Left hindlimb (tissue), 1 donor: Measurements from ENCODE around the gene PFKFB3.
"Not testable (repeated sequence)": the region's sequence is repeated elsewhere in the genome, so short reads cannot be mapped to it uniquely, and the experiment has no call there.

Experiments used
- DNase-seq: peaks from one replicate; pipeline ENCODE4 v3.0.0-alpha.2; 2018

Gene PFKFB3

DNA sequence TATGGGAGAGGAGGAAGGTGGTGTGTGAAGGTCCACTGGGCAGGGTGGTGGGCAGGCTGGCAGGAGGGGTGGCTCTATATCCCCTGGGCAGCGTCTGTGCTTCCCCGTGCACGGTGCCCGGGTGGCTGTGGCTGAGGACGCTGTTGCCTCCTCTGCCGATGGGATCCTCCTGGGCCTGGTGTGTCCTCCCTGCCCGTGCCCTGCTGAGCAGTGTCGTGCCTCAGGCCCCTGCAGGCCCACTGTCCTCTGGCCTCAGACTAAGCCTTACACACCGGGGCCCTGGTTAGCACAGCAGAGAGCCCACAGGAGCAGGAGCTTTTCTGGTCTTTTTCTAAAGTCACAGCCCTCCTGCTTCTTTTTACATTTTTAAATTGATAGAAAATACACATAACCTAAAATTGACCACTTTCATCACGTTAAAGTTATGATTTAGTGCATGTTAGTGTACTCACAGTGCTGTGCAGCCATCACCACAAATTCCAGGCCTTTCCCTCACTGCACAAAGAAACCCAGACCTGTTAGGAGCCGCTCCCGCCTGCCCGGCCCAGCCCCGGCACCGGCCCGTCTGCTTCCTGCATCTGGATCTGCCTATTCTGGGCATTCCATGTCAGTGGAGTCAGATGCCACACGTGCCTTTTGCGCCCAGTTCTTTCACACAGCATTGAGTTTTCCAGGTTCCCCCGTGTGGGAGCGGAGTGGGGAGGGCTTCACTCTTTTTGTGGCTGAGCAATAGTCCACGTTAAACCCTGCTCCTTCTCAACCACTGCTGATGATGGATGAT lies 19.4 kb downstream of the PFKFB3 start:
- no peak for DNase-seq

- no peak for DNase-seq
Measured at GRCh38 chr10:6222755-6223154, 20.0 kb downstream of the PFKFB3 start.

GRCh38 chr10:6223981-6224380 lies 21.2 kb downstream of the PFKFB3 start:
- no peak for DNase-seq

DNA sequence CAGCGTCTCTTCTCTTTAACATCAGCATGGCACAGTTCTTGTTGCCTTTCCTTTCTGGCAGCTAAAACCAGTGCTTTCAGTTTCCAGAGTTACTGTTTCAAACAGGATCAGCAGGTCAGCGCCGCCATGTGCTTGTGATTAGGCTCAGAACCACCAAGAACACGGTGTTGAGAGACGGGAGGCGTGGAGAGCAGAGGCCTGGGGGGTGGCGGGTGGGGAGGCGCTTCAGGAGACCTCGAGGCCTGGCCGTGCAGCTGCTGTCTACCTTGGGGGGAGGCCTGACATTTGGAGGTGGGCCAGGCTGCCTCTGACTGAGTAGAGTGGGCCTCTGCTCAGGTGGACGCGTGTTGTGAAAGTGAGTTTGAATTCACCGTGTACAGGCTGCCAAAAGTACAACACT lies 22.0 kb downstream of the PFKFB3 start:
- no peak for DNase-seq

DNA sequence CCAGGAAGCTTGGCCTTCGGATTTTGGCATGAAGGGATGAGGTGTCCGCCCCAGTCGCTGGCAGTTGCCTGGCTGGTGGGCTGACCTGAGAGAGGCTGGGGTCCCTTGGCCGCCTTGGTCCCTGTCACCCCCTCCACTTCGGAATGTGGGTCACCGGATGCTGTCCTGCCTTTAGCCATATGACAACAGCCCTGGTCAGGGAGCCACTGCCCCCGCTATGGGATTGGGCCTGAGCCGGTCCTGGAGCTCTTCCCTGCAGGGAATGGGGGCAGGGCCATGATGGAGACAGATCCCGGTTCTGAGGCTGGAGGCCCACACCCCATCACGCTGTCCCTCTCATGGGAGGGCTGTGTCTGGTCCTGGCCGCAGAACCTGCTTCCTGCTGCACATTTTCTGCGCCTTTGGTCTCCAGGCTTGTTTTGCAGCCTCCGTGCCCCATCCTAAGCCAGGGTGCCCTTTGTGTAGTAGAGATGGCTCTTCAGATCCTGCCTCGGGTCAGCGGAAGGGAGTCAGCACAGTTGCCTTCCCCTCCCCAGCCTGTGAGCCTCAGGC lies 22.6 kb downstream of the PFKFB3 start:
- no peak for DNase-seq

DNA sequence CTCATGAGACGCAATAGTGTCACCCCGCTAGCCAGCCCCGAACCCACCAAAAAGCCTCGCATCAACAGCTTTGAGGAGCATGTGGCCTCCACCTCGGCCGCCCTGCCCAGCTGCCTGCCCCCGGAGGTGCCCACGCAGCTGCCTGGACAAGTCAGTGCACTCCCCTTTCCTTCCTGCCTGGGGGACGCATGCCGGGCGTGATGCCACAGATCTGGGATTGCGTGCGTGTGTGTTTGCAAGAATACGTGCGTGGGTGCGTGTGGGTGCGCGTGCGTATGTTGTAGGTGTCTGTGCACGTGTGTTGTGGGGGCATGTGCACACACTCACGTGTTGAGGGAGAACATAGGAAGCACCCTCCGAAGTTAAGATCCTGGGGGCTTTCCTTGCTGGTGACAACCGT lies 23.5 kb downstream of the PFKFB3 start:
- no peak for DNase-seq

DNA sequence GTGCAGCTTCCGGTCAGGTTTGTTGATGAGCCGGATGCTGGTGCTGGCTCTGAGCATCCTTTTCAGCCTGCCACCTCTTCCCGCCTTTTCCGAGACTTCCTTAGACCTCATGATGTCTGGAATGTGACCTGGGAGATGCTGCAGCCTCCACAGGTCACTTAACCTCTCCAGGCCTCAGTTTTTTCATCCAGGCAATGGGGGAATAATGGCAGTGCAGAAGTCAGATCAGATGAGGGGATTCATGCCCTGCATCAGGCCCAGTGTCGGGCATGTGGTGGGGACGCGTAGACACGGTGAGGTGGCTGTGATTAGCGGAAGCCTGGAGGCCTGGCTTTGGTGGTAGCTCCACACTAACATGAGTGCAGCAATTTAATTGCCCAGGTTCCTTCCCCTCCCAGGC lies 24.6 kb downstream of the PFKFB3 start:
- DNase-seq: no peak

GRCh38 chr10:6228010-6228511 lies 25.3 kb downstream of the PFKFB3 start:
- no peak for DNase-seq

- no peak for DNase-seq
Measured at GRCh38 chr10:6228647-6229046, 25.9 kb downstream of the PFKFB3 start.

GRCh38 chr10:6229290-6229689 lies 26.6 kb downstream of the PFKFB3 start:
- DNase-seq: no peak

- DNase-seq: no peak
Measured at GRCh38 chr10:6229746-6230145, 27.0 kb downstream of the PFKFB3 start.

- no peak for DNase-seq
Measured at GRCh38 chr10:6230315-6230714, 27.6 kb downstream of the PFKFB3 start.

DNA sequence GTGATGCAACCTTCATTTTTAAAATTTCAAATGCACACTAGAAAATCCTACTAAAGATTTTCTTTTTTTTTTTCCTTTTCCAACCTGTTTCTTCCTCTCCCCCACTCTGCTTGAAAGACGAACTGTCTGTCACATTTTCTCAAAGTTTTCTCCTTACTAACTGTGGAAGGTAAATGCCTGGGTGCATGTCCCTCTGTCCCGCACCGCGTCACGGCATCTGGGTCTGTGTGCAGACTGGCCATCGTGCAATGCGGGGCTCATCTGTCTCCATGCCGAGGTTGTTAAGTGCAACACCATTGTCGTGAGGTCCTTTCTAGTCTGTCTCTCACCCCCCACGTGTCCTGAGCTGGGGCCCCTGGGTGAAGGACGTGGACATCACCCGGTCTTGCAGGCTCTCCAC lies 28.4 kb downstream of the PFKFB3 start:
- DNase-seq: no peak

GRCh38 chr10:6231730-6232129 lies 29.0 kb downstream of the PFKFB3 start:
- DNase-seq: no peak

DNA sequence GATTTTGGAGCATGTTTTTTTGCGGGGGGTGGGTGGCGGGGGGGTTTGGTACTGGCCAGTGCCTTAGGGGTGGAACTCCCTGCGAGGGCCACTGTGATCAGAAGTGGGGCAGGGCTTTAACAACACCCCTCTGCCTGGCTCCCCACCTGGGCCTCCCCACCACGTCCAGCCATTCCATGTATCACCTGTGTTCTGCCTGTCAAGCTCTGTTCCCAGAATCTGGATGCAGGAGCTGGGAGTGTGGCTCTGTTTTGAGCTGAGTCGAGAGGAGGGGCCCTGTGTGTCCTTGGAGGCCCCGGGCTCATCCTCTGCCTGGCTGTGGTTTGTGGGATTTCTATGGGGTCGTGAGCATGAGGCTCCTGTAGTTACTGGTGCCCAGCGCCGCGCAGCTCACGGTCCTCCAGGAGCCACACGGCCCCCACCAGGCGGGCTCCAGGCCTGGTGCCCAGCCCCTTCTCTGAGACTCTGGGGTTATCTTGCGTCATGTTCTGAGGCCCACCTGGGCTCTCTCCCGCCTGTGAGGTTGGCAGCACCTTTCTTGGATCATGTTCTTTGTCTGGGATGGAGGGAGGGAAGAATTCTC lies 29.6 kb downstream of the PFKFB3 start:
- no peak for DNase-seq

DNA sequence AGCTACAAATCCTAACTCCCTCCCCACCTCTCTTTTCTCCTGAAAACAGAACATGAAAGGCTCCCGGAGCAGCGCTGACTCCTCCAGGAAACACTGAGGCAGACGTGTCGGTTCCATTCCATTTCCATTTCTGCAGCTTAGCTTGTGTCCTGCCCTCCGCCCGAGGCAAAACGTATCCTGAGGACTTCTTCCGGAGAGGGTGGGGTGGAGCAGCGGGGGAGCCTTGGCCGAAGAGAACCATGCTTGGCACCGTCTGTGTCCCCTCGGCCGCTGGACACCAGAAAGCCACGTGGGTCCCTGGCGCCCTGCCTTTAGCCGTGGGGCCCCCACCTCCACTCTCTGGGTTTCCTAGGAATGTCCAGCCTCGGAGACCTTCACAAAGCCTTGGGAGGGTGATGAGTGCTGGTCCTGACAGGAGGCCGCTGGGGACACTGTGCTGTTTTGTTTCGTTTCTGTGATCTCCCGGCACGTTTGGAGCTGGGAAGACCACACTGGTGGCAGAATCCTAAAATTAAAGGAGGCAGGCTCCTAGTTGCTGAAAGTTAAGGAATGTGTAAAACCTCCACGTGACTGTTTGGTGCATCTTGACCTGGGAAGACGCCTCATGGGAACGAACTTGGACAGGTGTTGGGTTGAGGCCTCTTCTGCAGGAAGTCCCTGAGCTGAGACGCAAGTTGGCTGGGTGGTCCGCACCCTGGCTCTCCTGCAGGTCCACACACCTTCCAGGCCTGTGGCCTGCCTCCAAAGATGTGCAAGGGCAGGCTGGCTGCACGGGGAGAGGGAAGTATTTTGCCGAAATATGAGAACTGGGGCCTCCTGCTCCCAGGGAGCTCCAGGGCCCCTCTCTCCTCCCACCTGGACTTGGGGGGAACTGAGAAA lies 30.4 kb downstream of the PFKFB3 start:
- DNase-seq: no peak

- DNase-seq: no peak
Measured at GRCh38 chr10:6233725-6234277, 31.1 kb downstream of the PFKFB3 start.

- DNase-seq: no peak
Measured at GRCh38 chr10:6234371-6234770, 31.6 kb downstream of the PFKFB3 start.

DNA sequence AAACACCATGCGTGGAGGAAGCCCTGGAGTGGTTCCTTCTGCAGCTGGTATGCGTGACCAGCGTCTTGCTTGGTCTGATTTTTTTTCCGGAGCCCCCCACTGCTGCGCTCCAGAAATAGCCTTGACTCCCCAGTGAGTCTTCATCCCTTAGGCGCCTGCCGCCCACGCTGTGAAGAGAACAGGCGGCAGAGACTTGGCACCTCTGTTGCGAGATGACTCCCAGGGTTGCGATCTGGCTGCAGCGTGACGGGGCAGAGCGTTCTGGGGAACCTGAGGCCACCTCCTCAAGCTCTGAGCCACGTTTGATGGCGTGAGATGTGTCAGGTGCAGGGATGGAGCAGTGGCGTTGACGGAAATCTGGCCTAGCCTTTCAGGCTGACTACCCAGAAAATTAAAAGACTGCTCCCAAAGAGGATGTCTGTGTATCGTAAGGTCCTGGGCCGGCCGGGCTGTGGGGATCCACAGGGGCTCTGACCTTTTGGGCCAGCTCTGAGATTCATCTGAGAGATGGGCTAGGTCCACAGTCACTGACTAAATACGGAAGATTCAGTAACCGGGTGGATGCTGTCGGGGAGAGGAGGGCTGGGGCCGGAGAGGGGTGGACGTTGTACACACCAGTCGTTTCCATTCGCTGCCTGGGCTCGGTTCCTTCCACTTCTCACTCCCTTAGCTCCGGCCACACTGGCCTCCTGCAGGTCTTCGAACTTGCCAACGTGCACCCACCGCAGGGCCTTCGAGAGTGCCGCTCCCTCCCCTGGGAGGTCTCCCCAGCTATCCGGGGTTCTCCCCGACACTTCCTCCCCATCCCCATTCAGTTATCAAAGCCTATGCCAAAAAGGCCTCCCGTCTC lies 33.8 kb downstream of the PFKFB3 start:
- DNase-seq: no peak

DNA sequence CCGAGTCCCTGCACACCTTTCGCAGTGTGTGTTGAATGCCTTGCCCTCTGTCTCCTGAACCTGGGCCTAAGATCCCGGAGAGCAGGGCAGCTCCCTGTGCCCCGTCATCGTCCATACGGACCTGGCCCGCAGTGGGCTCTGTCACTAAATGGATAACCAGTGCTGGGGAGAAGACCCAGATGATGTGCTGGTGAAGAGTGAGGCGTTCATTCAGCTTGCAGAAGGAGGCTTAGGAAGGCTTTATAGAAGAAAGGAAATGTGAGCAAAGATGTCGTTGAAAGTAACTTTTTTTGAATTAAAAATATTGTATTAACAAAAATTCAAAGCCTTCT lies 34.4 kb downstream of the PFKFB3 start:
- DNase-seq: no peak

- DNase-seq: not testable (repeated sequence)
Measured at GRCh38 chr10:6238587-6239212, 36.0 kb downstream of the PFKFB3 start.
